Endothelial cell of umbilical vein (primary cell): Measurements from ENCODE around the gene PLEKHA6.

Source experiments
- EZH2 ChIP-seq: IDR thresholded peaks from 2 replicates; pipeline ENCODE4 v1.6.1; 2012; ENCODE audit warnings: borderline replicate concordance, low read depth, mild to moderate bottlenecking, moderate library complexity, low read length, inconsistent platforms; ENCODE audit not compliant: severe bottlenecking
- MYC ChIP-seq: IDR thresholded peaks from one replicate; pipeline ENCODE4 v1.6.1; 2011; ENCODE audit warnings: mild to moderate bottlenecking, low read depth, low read length
- POLR2A ChIP-seq: IDR thresholded peaks from 2 replicates; pipeline ENCODE4 v1.6.1; 2012; ENCODE audit warnings: low read depth, mild to moderate bottlenecking, control low read depth, low read length
- POLR2AphosphoS5 ChIP-seq: IDR thresholded peaks from 2 replicates; pipeline ENCODE4 v1.6.1; 2012; ENCODE audit warnings: low read depth, mild to moderate bottlenecking, control low read depth, low read length, moderate library complexity; ENCODE audit not compliant: insufficient read depth
- TF ChIP-seq, protein P1 (sequence below), 2 donors: IDR thresholded peaks; 1 replicate in 1 of 2; 2 replicates in 1 of 2; pipeline ENCODE4 v1.5.1; 2011; ENCODE audit warnings: low read length in 2 of 2, mild to moderate bottlenecking in 2 of 2, moderate library complexity in 2 of 2, control low read depth in 1 of 2, inconsistent platforms in 1 of 2, low read depth in 1 of 2; ENCODE audit not compliant: insufficient read depth in 1 of 2; ENCODE audit errors: extremely low read depth in 1 of 2
- TF ChIP-seq, protein P2 (sequence below): IDR thresholded peaks from 2 replicates; pipeline ENCODE4 v1.6.1; 2011; ENCODE audit not compliant: insufficient read depth, insufficient read length

DNA sequence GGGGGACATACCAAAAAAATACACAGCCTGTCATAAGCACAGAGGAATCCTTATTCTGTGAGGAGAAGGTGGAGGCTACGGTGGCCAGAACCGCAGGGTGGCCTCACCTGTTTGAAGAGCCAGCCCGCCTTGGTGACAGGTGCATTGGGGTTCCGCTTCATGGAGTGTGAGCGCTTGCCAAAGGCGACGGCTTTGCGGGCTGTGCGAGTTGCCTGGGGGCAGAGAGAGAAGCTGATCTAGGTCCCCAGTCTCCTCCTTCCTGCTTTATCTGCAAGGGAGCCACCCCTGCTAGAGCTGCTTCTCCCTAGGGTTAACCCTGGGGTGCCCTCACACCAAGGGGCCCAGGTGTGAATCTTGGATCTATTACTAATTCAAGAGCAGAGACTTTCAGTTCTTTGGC, 91.6 kb downstream of the PLEKHA6 start:
- TF ChIP-seq, protein P1, sequence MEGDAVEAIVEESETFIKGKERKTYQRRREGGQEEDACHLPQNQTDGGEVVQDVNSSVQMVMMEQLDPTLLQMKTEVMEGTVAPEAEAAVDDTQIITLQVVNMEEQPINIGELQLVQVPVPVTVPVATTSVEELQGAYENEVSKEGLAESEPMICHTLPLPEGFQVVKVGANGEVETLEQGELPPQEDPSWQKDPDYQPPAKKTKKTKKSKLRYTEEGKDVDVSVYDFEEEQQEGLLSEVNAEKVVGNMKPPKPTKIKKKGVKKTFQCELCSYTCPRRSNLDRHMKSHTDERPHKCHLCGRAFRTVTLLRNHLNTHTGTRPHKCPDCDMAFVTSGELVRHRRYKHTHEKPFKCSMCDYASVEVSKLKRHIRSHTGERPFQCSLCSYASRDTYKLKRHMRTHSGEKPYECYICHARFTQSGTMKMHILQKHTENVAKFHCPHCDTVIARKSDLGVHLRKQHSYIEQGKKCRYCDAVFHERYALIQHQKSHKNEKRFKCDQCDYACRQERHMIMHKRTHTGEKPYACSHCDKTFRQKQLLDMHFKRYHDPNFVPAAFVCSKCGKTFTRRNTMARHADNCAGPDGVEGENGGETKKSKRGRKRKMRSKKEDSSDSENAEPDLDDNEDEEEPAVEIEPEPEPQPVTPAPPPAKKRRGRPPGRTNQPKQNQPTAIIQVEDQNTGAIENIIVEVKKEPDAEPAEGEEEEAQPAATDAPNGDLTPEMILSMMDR (IDR thresholded peaks at IDR 0.05; ENCODE audit: extremely low read depth in 1 of 2, insufficient read depth in 1 of 2, low read depth in 1 of 2, low read length in 2 of 2): no peak
- TF ChIP-seq POLR2AphosphoS5 (no peak), EZH2 (no peak), MYC (no peak), POLR2A (no peak)
- TF ChIP-seq, protein P2, sequence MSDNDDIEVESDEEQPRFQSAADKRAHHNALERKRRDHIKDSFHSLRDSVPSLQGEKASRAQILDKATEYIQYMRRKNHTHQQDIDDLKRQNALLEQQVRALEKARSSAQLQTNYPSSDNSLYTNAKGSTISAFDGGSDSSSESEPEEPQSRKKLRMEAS: no peak
